VCaP (cell line): ENCODE results near the gene PCCA.

Experiments used
- H3K27ac ChIP-seq: fragments of 450-650 bp; 2 replicates; pipeline ENCODE4 v1.5.1; 2017
- CTCF ChIP-seq: fragments of 450-650 bp; conservative IDR thresholded peaks from 2 replicates; pipeline ENCODE4 v1.5.1; 2017; ENCODE audit warnings: mild to moderate bottlenecking, moderate library complexity

Gene PCCA

GRCh38 chr13:100115693-100116254 lies 26.9 kb downstream of the PCCA start:
- H3K27ac ChIP-seq, result no peak overlapping the region
- TF ChIP-seq CTCF, result no peak

GRCh38 chr13:100124265-100124664 lies 35.4 kb downstream of the PCCA start:
- no peak for TF ChIP-seq CTCF
- H3K27ac ChIP-seq, result no peak overlapping the region

GRCh38 chr13:100125946-100126345 lies 37.1 kb downstream of the PCCA start:
- H3K27ac ChIP-seq, result no peak overlapping the region
- TF ChIP-seq CTCF, result no peak

GRCh38 chr13:100128373-100128772 lies 39.5 kb downstream of the PCCA start:
- TF ChIP-seq CTCF, result no peak
- no peak overlapping the region for H3K27ac ChIP-seq

GRCh38 chr13:100128838-100129237 lies 39.9 kb downstream of the PCCA start:
- no peak for TF ChIP-seq CTCF
- H3K27ac ChIP-seq, result no peak overlapping the region

GRCh38 chr13:100129605-100130004 lies 40.7 kb downstream of the PCCA start:
- TF ChIP-seq CTCF, result no peak

GRCh38 chr13:100130092-100130491 lies 41.2 kb downstream of the PCCA start:
- no peak for TF ChIP-seq CTCF
- no peak overlapping the region for H3K27ac ChIP-seq

More at GRCh38 chr13:100129605-100130004, 40.7 kb downstream of the PCCA start:
- H3K27ac ChIP-seq, result no peak overlapping the region
